GM23338 (cell line): Measurements from ENCODE around the gene GLCCI1. TPM values are rescaled to one million over a fixed set of nuclear protein-coding genes. Genes with fewer than 3 reads are reported as not detected.

ENCODE experiments used
- ATAC-seq: fragments of 200-7000 bp; cut with Tn5 transposase; 3 replicates; pipeline ENCODE4 v1.9.1; 2020
- DNase-seq: peaks from one replicate; pipeline ENCODE4 v3.0.0-alpha.2; 2015; ENCODE audit warnings: low spot score
- H2AFZ ChIP-seq: fragments of 200-600 bp; sonication (generic); 2 replicates; pipeline ENCODE4 v1.8.0; 2016; ENCODE audit warnings: antibody characterized with exemption, mild to moderate bottlenecking, moderate library complexity
- H3F3A ChIP-seq: fragments of 200-600 bp; sonication (generic); replicated peaks from 2 replicates; pipeline ENCODE4 v1.8.0; 2017; ENCODE audit warnings: antibody characterized with exemption, mixed run types, low read depth
- H3K27ac ChIP-seq: fragments of 200-600 bp; sonication (generic); 2 replicates; pipeline ENCODE4 v1.6.1; 2016; ENCODE audit warnings: low read depth
- H3K27me3 ChIP-seq: fragments of 200-600 bp; sonication (generic); 2 replicates; pipeline ENCODE4 v1.8.0; 2016; ENCODE audit warnings: mild to moderate bottlenecking, mixed run types, moderate library complexity; ENCODE audit not compliant: insufficient read depth
- H3K36me3 ChIP-seq: fragments of 200-600 bp; sonication (generic); 2 replicates; pipeline ENCODE4 v1.8.0; 2016; ENCODE audit warnings: mild to moderate bottlenecking; ENCODE audit not compliant: insufficient read depth
- H3K4me1 ChIP-seq: fragments of 200-600 bp; sonication (generic); 2 replicates; pipeline ENCODE4 v1.8.0; 2016; ENCODE audit warnings: mild to moderate bottlenecking, moderate library complexity; ENCODE audit not compliant: insufficient read depth
- H3K4me2 ChIP-seq: fragments of 200-600 bp; sonication (generic); 2 replicates; pipeline ENCODE4 v1.7.1; 2017; ENCODE audit warnings: mixed run types
- H3K4me3 ChIP-seq: fragments of 200-600 bp; sonication (generic); 2 replicates; pipeline ENCODE4 v1.6.1; 2016; ENCODE audit warnings: mixed run types
- H3K79me2 ChIP-seq: fragments of 200-600 bp; sonication (generic); replicated peaks from 2 replicates; pipeline ENCODE4 v1.8.0; 2017; ENCODE audit warnings: mild to moderate bottlenecking; ENCODE audit not compliant: insufficient read depth
- H3K9me2 ChIP-seq: fragments of 200-600 bp; sonication (generic); 2 replicates; pipeline ENCODE4 v1.8.0; 2017; ENCODE audit not compliant: insufficient read depth
- H4K20me1 ChIP-seq: fragments of 200-600 bp; sonication (generic); replicated peaks from 2 replicates; pipeline ENCODE4 v1.8.0; 2017; ENCODE audit warnings: mild to moderate bottlenecking; ENCODE audit not compliant: insufficient read depth
- H3K27ac Mint-ChIP-seq: 2 replicates; pipeline ENCODE4 v1.8.0; 2020; ENCODE audit warnings: inconsistent platforms, mild to moderate bottlenecking, moderate library complexity, mixed read lengths
- H3K27me3 Mint-ChIP-seq: 3 replicates; pipeline ENCODE4 v1.8.0; 2022; ENCODE audit warnings: low read depth, mild to moderate bottlenecking, moderate library complexity, mixed read lengths, inconsistent platforms; ENCODE audit not compliant: insufficient read depth, poor library complexity
- H3K36me3 Mint-ChIP-seq: 3 replicates; pipeline ENCODE4 v1.8.0; 2021; ENCODE audit warnings: low read depth, mild to moderate bottlenecking, inconsistent platforms, moderate library complexity, mixed read lengths
- H3K4me1 Mint-ChIP-seq: 3 replicates; pipeline ENCODE4 v1.8.0; 2020; ENCODE audit warnings: mild to moderate bottlenecking, inconsistent platforms, mixed read lengths
- H3K4me3 Mint-ChIP-seq: 3 replicates; pipeline ENCODE4 v1.8.0; 2021; ENCODE audit warnings: moderate library complexity, mild to moderate bottlenecking, inconsistent platforms, mixed read lengths
- H3K9me3 Mint-ChIP-seq: 3 replicates; pipeline ENCODE4 v1.8.0; 2020; ENCODE audit warnings: moderate library complexity, mild to moderate bottlenecking, inconsistent platforms, mixed read lengths
- NANOG ChIP-seq: IDR thresholded peaks from 2 replicates; pipeline ENCODE4 v1.6.1; 2016; ENCODE audit warnings: antibody characterized with exemption, borderline replicate concordance
- ZNF114 ChIP-seq: fragments of 250-450 bp; sonication (Bioruptor Pico); IDR thresholded peaks from 2 replicates; pipeline ENCODE4 v1.5.0; 2020; ENCODE audit warnings: mild to moderate bottlenecking, moderate library complexity
- polyA plus RNA-seq: library from polyadenylated mRNA; unstranded; fragments of >200 nt; fragmentation: Nextera tagmentation; extraction: Ambion mirVana; gene quantifications from 2 replicates; pipeline ENCODE4 v1.2.1, GENCODE V29; 2016
- total RNA-seq: library from RNA; depleted of rRNA; stranded (reverse); fragments of >200 nt; shearing (Covaris generic); gene quantifications from 2 replicates; pipeline ENCODE4 v1.2.3, GENCODE V29; 2014

Gene GLCCI1
- total and polyA plus RNA-seq, 2 experiments from 2014 or later, result 15.0 to 15.7 TPM

GRCh38 chr7:8136051-8136730, 167.6 kb downstream of the GLCCI1 start:
- Mint-ChIP-seq H3K27ac (no peak overlapping the region), H3K9me3 (no peaks in the 10 kb centered on the region), H3K27me3 (peaks cover 1% of the 10 kb centered on the region), H3K4me1 (no peaks in the 10 kb centered on the region), H3K4me3 (no peak overlapping the region), H3K36me3 (no peaks in the 10 kb centered on the region)
- Histone ChIP-seq H3K27ac (no peak overlapping the region), H3F3A (no peaks in the 10 kb centered on the region), H3K4me1 (no peaks in the 10 kb centered on the region), H3K27me3 (no peaks in the 10 kb centered on the region), H3K79me2 (no peaks in the 10 kb centered on the region), H3K4me3 (no peak overlapping the region), H2AFZ (no peak overlapping the region), H4K20me1 (no peaks in the 10 kb centered on the region), H3K4me2 (no peak overlapping the region), H3K9me2 (no peaks in the 10 kb centered on the region), H3K36me3 (no peaks in the 10 kb centered on the region)
- no peak for TF ChIP-seq ZNF114 (CRISPR knock-in tag)
- no peak for TF ChIP-seq NANOG
- DNase-seq (no peak), ATAC-seq (no peak)
